Activated T-helper 17 cell treated with anti-CD3 and anti-CD28 coated beads, Interleukin-2, amount 50 U/mL, for 72 hours (primary cell): ENCODE measurements around the gene DLK2. TPM values are rescaled to one million over a fixed set of nuclear protein-coding genes. Genes with fewer than 3 reads are reported as not detected.
A peak's percentile ranks its signal among the peaks of the same experiment; 100 is the strongest.
"Not testable (repeated sequence)": the region's sequence is repeated elsewhere in the genome, so short reads cannot be mapped to it uniquely, and the experiment has no call there.

ENCODE experiments used
- ATAC-seq: fragments of 150-1000 bp; cut with Tn5 transposase; replicated peaks from 2 replicates; pipeline ENCODE4 v1.10.0; 2021; ENCODE audit warnings: mild to moderate bottlenecking, moderate library complexity
- H3K27ac Mint-ChIP-seq: one replicate; pipeline ENCODE4 v1.8.0; 2022; ENCODE audit warnings: mixed read lengths
- H3K27me3 Mint-ChIP-seq: one replicate; pipeline ENCODE4 v1.8.0; 2022; ENCODE audit warnings: mixed read lengths
- H3K36me3 Mint-ChIP-seq: one replicate; pipeline ENCODE4 v1.8.0; 2022; ENCODE audit warnings: low read depth, mild to moderate bottlenecking, mixed read lengths
- H3K4me1 Mint-ChIP-seq: one replicate; pipeline ENCODE4 v1.8.0; 2022; ENCODE audit warnings: mixed read lengths
- H3K4me3 Mint-ChIP-seq: one replicate; pipeline ENCODE4 v1.8.0; 2022; ENCODE audit warnings: mild to moderate bottlenecking, mixed read lengths
- H3K9me3 Mint-ChIP-seq: one replicate; pipeline ENCODE4 v1.8.0; 2022; ENCODE audit warnings: mixed read lengths
- total RNA-seq, 2 donors: library from RNA; stranded (reverse); gene quantifications; one replicate each; pipeline ENCODE4 v1.2.3, GENCODE V29; 2022

Gene DLK2, protein sequence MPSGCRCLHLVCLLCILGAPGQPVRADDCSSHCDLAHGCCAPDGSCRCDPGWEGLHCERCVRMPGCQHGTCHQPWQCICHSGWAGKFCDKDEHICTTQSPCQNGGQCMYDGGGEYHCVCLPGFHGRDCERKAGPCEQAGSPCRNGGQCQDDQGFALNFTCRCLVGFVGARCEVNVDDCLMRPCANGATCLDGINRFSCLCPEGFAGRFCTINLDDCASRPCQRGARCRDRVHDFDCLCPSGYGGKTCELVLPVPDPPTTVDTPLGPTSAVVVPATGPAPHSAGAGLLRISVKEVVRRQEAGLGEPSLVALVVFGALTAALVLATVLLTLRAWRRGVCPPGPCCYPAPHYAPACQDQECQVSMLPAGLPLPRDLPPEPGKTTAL
- total RNA-seq, result 1 to 10 TPM; 1.3 to 2.8 TPM

DNA sequence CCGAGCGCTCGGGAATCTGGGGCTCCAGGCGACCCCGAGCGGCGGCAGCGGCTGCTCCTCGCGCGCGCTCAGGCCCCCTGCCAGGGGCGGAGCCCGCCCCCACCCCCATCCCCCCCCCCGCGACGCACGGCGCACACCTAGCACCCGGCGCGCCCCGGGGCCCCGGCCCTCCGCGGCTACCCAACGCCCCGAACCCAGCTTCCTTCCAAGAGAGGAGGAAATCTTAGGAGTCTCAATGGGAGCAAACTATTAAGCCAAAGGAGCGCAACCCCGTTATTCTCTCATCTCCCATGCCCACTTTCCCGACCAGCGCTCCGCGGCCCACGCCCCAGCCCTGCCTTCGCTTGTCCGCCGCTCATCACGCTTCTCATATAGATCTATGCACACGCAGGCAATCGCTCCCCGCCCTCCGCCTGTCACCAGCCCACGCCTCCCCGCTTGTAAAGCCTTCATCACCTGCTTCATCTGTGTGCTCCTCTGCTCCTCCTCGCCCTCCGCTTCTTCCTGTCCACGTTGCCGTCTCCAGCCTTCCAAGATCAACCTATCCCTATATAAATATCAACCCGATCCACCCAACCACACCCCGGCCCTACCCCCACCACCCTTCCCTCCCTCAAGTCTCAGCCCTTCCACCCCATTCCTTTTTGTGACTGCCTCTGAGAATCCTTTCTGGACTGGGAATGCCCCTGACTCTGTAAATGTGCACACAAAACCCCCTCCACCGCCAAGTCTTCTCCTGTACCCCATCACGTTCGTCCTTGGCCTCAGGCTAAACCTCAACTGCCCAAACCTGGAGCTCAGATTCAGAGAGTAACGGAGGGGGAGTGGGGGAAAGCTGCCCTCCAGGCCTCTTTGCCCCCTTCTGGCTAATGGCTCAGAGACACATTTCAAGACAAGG, at the start of gene DLK2:
Gene DLK2 (minus strand): TSS at position 18 of the 898 bp plus-strand sequence. CDS start 723 bp downstream, outside the sequence.
- Mint-ChIP-seq H3K27ac (peak within 1 kb of the TSS; percentile 68), H3K9me3 (no peaks in the 10 kb centered on the region), H3K27me3 (peaks cover 9% of the 10 kb centered on the region), H3K4me1 (peaks cover 8% of the 10 kb centered on the region), H3K4me3 (peak within 1 kb of the TSS; percentile 89), H3K36me3 (peaks cover 16% of the 10 kb centered on the region)
- peak; percentile 71 for ATAC-seq

DNA sequence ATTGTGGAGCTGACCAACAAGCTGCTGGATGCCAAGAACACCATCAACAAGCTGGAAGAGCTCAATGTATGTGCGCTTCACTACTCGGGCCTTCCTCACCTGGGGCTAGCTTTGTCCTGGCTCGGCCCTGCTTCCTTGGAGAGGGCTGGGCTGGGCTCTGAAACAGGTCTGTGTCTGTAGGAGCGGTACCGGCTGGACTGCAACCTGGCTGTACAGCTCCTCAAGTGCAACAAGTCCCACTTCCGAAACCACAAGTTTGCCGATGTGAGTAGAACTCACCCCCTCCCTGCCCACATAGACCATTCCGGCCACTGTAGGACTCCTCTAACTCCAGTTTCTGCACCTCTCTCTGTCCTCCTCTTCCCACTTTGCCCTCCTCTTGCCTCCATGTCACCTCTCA, 48.1 kb upstream of the DLK2 start:
- Mint-ChIP-seq H3K4me1 (no peaks in the 10 kb centered on the region), H3K36me3 (peaks cover 72% of the 10 kb centered on the region)
- no peak for ATAC-seq

DNA sequence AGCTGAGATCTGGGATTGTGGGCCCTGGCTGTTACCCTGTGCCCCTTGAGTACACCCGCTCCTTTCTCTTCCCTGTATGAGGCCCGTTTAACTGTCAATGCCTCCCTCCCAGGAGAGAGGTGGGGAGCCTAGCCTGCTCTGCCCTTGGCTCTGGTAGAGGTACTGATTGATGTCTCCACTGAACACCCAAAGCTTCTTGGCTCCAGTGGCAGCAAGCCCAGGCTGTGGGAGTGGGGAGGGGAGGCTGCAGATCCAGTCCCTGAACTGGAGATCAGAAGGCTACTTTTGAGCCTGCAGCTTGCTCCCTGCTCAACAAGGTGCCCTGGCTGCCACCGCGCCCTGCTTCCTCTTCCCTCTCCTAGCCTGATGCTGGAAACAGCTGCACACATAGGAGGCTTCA, 47.3 kb upstream of the DLK2 start:
- peaks cover 80% of the 10 kb centered on the region for H3K36me3 Mint-ChIP-seq
- no peak overlapping the region for H3K4me3 Mint-ChIP-seq
- no peak for ATAC-seq
- no peaks in the 10 kb centered on the region for H3K9me3 Mint-ChIP-seq
- no peak overlapping the region for H3K27ac Mint-ChIP-seq
- H3K4me1 Mint-ChIP-seq, result no peaks in the 10 kb centered on the region
- no peaks in the 10 kb centered on the region for H3K27me3 Mint-ChIP-seq

More for the DNA sequence above, 48.1 kb upstream of the DLK2 start:
- Mint-ChIP-seq H3K27ac (peak overlapping the region; percentile 36), H3K4me3 (no peak overlapping the region), H3K9me3 (no peaks in the 10 kb centered on the region), H3K27me3 (peaks cover 2% of the 10 kb centered on the region)

DNA sequence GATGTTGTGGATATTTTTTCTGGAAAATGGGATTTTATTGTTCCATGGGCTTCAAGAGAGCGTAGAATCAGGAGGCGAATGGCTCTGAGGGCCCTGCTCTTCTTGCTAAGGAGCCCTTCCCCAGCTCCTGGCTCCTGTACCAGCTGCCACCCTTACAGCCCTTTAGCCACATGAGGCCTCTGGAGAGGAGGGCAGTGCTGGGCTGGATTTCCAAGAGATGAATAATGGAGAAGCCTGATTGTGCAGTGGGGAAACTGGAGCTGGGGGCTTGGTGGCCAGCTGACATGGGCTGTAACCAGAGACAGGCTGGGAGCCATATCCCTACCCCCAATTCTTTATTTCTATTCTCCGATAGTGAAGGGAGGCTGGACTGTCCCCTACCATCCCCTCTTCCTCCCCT, 45.6 kb upstream of the DLK2 start:
- ATAC-seq, result no peak
- no peaks in the 10 kb centered on the region for H3K4me1 Mint-ChIP-seq
- peaks cover 76% of the 10 kb centered on the region for H3K36me3 Mint-ChIP-seq
- H3K27ac Mint-ChIP-seq, result peak overlapping the region; percentile 61
- H3K4me3 Mint-ChIP-seq, result no peak overlapping the region
- no peaks in the 10 kb centered on the region for H3K9me3 Mint-ChIP-seq
- H3K27me3 Mint-ChIP-seq, result no peaks in the 10 kb centered on the region

DNA sequence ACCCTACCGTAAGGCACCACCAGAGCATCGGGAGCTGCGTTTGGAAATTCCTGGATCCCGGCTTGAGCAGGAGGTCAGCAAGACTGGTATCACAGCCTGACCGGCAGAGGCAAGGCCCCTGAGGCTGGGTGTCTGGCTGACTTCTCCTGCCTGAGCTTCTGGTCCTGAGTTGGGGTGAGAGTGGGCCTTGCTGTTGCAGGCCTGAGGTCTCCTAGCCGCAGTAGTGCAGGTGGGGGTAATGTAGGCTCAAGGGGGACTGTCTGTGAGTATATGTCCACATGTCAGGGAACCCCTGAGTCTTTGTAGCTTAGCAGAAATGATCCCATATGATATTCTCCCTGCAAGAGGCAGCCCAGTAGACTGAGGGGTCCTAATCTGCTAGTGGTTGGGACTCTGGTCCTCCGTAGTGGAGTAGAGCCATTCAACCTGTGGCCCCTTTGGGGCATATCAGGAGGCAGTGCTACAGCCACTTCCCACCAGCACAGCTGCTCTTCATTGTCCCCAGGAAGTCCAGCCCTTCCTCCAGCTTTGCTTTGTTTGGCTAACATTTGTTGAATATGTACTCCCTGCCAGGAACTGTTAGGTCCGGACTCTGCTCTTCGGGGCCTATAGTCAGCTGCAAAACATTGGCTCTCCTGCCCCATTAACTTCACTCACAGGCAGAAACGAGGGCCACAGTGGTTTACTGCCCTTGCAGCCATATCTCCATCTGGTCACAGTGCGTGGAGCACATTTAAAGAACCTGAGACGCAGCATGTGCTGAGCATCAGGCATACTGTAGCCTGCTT, 43.9 kb upstream of the DLK2 start:
- ATAC-seq, result no peak
- H3K27ac Mint-ChIP-seq, result no peak overlapping the region
- no peaks in the 10 kb centered on the region for H3K27me3 Mint-ChIP-seq
- H3K36me3 Mint-ChIP-seq, result peaks cover 63% of the 10 kb centered on the region
- H3K9me3 Mint-ChIP-seq, result no peaks in the 10 kb centered on the region
- H3K4me3 Mint-ChIP-seq, result no peak overlapping the region
- H3K4me1 Mint-ChIP-seq, result peaks cover 6% of the 10 kb centered on the region

DNA sequence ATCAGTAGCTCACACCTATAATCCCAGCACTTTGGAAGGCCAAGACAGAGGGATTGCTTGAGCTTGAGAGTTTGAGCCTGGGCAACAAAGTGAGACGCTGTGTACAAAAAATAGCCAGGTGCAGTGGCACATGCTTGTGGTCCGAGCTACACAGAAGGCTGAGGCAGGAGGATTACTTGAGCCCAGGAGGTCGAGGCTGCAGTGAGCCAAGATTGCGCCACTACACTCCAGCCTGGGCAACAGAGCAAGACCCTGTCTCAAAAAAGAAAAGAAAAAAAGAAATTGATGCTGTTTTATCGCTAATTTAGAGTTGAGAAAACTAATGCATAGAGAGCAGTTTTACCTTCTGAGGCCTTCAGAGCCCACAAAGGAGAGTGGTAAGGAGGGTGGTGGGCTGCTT, 42.9 kb upstream of the DLK2 start:
- not testable (repeated sequence) for H3K27ac Mint-ChIP-seq, H3K4me3 Mint-ChIP-seq, ATAC-seq, H3K9me3 Mint-ChIP-seq, H3K27me3 Mint-ChIP-seq
- Mint-ChIP-seq H3K36me3 (peaks cover 54% of the 10 kb centered on the region), H3K4me1 (peaks cover 11% of the 10 kb centered on the region)

DNA sequence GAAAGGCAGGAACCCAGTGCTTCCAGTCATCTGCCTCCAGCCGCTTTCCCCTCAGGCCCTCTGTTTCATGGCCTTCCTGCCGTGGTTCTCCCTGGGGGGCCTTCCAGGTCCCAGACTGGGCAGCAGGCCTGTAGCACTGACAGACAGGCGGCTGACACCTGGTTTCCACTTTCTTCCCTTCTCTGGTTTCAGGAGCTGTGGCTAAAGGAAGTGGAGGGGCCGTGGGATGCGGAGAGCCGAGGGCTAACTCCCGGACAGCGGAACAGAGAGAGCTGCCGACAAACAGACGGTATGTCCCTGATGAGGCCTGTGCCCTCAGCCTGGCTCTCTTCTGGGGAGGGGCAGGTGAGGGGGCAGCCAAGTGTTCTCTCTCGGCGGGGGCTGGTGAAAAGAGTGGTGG, 42.3 kb upstream of the DLK2 start:
- ATAC-seq, result no peak
- Mint-ChIP-seq H3K9me3 (no peaks in the 10 kb centered on the region), H3K27me3 (no peaks in the 10 kb centered on the region), H3K27ac (no peak overlapping the region), H3K4me3 (no peak overlapping the region), H3K36me3 (peaks cover 49% of the 10 kb centered on the region), H3K4me1 (peaks cover 11% of the 10 kb centered on the region)

DNA sequence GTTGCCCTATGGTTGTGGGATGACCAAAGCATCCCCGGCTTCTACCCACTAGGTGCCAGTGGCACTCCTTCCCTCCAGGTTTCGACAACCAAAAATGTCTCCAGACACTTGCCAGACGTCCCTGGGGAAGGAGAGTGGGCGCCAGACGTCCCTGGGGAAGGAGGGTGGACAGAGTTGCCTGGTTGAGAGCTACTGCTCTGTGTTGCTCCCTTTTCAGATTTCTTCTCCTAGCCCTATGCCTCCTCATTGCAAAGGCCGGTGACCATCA, 41.7 kb upstream of the DLK2 start:
- Mint-ChIP-seq H3K27ac (no peak overlapping the region), H3K4me3 (no peak overlapping the region), H3K4me1 (peaks cover 11% of the 10 kb centered on the region), H3K9me3 (no peaks in the 10 kb centered on the region), H3K27me3 (no peaks in the 10 kb centered on the region), H3K36me3 (peaks cover 44% of the 10 kb centered on the region)
- no peak for ATAC-seq

DNA sequence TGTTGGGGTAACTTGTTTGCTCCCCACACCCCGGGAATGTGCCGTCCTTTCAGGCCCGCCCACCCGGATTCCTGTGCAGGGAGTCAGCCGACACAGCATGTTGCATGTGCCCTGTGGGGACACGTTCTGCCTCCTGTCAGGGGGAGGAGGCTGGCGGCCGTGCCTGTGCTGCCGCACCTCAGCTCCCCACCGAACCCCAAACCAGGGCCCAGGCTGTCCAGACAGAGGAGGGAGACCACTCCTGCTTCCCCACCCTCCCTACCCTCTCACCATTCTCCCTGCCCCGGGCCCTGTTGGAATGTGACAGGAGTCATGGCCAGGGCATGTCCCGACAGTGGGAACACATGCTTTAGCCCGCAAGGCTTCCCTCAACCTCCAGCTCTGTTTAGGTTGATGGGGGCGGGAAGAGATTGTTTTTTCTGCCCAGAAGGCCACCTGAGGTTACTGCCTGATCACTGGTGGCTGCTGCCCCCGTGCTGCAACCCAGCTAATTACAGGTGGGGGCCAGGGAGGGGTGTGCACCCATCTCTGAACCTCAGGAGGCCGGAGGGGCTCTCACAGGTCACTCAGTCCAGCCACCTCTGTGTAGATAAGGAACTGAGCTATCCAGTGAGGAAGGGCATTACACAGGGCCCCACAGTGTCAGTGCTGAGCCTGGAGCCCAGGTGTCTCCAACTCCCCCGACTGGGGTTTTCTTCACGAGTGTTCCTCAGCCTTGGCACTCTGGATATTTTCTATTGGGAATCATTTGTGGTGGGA, 41.2 kb upstream of the DLK2 start:
- Mint-ChIP-seq H3K27me3 (no peaks in the 10 kb centered on the region), H3K4me3 (no peak overlapping the region), H3K9me3 (no peaks in the 10 kb centered on the region), H3K36me3 (peaks cover 40% of the 10 kb centered on the region), H3K4me1 (peaks cover 11% of the 10 kb centered on the region), H3K27ac (no peak overlapping the region)
- ATAC-seq, result no peak

DNA sequence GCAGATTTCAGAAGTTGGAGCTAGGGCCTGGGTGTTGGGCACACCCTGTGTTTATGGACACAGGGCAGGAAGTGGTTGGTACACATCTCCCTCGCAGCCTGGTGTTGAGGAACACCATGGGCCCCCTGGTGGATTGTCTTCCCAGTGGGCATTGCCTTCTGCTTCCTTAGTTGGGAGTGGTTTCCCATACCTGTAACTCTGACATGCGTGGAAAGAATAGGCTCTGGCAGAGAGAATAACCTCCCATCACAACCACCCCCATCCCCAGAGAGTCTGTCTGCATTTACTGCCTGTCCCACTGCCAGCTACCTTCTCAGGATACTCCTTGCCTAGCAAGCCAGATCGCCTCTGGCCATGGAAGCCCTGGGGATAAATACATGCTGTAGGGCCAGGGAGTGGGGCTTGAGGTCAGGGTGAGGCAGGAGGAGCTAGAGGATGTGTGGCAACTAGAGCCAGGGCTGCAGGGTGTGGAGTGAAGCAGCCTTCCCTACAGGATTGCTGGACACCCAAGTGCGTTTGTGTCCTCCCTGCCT, 40.1 kb upstream of the DLK2 start:
- Mint-ChIP-seq H3K9me3 (no peaks in the 10 kb centered on the region), H3K4me1 (peaks cover 11% of the 10 kb centered on the region), H3K36me3 (peaks cover 29% of the 10 kb centered on the region), H3K27ac (peak overlapping the region; percentile 87), H3K4me3 (no peak overlapping the region), H3K27me3 (no peaks in the 10 kb centered on the region)
- ATAC-seq, result peak; percentile 23

DNA sequence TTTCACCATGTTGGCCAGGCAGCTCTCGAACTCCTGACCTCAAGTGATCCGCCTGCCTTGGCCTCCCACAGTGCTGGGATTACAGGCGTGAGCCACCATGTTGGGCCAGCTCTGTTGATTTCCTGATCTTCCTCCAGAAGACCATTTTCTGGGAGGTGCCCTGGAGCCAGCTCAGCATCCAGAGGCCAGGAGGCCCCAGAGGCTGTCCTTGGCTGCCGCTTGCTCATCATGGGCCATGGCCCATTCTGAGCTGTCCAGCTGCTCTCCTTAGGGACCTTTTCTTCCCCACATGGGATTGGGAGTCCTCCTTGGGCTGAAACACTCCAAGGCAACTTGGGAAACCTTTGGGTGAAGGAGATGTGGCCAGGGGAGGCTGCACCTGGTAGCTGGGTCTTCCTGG, 39.4 kb upstream of the DLK2 start:
- Mint-ChIP-seq H3K4me1 (peaks cover 16% of the 10 kb centered on the region), H3K9me3 (no peaks in the 10 kb centered on the region), H3K27ac (peak overlapping the region; percentile 87), H3K36me3 (peaks cover 22% of the 10 kb centered on the region), H3K4me3 (no peak overlapping the region), H3K27me3 (no peaks in the 10 kb centered on the region)
- ATAC-seq, result no peak

DNA sequence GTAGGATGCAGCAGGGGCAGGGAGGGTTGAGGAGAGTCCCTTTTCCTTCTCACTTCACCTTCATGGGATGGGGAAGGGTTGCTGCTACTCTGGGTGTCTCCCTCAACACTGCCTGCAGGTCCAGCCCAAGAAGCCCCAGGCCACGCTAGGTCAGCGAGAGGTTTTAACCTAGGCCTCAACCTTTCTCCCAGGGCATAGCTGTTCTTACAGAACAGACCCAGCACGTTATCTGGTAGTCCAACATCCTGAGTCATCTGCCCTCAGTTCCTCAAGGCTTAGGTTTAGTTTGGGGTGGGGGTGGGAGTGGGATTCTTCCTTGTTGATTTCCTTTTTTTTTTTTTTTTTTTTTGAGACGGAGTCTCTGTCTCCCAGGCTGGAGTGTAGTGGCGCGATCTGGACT, 39.0 kb upstream of the DLK2 start:
- H3K27me3 Mint-ChIP-seq, result no peaks in the 10 kb centered on the region
- no peaks in the 10 kb centered on the region for H3K9me3 Mint-ChIP-seq
- H3K36me3 Mint-ChIP-seq, result peaks cover 18% of the 10 kb centered on the region
- peaks cover 16% of the 10 kb centered on the region for H3K4me1 Mint-ChIP-seq
- no peak for ATAC-seq
- H3K27ac Mint-ChIP-seq, result peak overlapping the region; percentile 23
- H3K4me3 Mint-ChIP-seq, result no peak overlapping the region

DNA sequence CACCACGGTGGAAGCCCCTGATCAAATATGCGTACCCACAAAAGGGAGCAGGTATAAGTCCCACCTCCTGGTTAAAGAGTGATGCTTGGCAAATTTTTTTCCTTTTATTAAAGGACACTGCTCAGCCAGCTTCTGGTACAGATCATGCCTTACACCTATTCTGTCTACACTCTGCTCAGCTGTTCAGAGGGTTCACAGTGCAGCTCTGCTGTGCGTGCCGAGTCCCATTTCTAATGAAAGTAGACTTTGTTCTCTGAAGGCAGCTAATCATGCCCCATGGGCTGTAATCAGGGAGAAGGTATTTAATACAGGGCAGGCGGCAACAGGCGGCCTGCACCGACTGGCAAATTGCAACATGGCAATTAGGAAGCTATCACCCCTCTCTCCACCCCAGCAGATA, 38.5 kb upstream of the DLK2 start:
- H3K36me3 Mint-ChIP-seq, result peaks cover 18% of the 10 kb centered on the region
- no peak for ATAC-seq
- no peaks in the 10 kb centered on the region for H3K9me3 Mint-ChIP-seq
- H3K27ac Mint-ChIP-seq, result peak overlapping the region; percentile 23
- peaks cover 20% of the 10 kb centered on the region for H3K4me1 Mint-ChIP-seq
- H3K27me3 Mint-ChIP-seq, result no peaks in the 10 kb centered on the region
- no peak overlapping the region for H3K4me3 Mint-ChIP-seq

DNA sequence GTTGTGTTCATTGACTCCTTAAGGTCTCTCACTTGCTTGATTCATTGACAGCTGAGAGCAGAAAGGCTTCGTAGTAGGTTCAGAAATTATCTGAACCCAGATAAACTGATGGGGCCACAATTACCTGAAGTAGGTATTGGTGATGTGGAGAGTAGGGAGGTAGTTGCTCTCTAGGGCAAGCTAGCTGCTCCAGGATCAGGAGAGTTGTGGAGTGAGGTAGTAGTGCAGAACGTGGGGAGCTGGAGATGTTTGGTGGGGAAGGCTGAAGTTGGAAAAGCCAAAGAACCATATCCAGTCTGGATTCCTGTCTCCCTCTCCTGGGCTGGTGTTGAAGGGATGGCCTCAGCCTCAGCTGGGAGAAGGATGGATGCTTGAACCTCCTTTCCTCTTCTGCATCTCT, 37.9 kb upstream of the DLK2 start:
- no peak for ATAC-seq
- Mint-ChIP-seq H3K4me3 (no peak overlapping the region), H3K9me3 (no peaks in the 10 kb centered on the region), H3K36me3 (peaks cover 15% of the 10 kb centered on the region), H3K4me1 (peaks cover 20% of the 10 kb centered on the region), H3K27me3 (no peaks in the 10 kb centered on the region), H3K27ac (no peak overlapping the region)
